Inflammatory macrophage treated with lipopolysaccharide for 1 hour (primary cell): ENCODE data around the gene FLNC.

Source experiments
- DNase-seq, 2 donors: peaks; one replicate each; pipeline ENCODE4 v3.0.0-alpha.2; 2020 to 2022

The FLNC gene

DNA sequence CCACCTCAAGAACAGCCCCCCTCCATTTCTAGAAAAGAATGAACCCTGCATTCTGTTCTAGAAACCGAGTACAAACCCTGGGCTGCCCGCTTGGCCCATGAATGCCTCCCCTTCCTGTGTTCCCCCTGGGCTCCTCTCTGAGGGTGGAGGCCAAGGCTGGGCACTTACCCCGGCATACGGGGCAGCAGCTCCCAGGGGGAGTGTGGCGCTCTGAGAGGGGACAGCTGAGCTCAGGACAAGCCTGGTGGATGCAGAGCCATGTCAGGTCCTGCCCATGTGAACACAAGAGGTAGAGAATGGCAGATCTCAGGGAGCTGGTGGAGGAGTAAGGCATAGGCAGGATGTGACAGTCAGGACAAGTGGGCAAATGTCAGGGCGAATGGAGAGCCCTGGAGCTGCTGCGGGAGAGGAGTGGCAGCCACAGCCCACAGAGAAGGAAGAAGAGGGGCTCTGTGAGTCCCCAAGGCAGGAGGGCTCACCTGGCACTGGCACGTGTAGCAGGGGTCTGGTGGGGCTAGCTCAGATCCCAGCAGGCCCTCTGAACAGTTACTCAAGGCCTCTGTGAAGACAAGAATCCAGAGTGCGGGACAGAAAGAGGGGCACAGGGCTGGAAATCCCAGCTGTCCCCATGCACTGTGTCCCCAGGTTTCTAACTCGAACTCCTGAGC is 51.4 kb downstream of the FLNC start:
- DNase-seq: no peak

DNA sequence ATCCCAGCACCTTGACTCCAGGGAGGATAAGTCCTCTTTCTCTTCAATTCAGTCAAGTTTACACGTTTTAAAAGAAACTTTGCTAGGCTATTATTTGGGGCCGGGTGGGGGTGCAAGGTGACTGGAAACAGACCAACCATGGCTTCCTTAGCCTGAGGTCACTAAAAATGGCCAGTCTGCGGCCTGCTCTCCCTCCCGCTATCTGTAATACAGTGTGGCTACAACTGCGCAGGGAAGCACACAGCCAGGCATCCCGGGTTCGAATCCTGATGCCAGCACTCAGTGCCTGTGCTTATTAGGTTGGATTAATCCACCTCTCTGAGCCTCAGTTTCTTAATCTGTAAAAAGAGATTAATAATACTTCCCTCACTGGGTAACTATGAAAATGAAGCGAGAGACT is 51.9 kb downstream of the FLNC start:
- no peak for DNase-seq

DNA sequence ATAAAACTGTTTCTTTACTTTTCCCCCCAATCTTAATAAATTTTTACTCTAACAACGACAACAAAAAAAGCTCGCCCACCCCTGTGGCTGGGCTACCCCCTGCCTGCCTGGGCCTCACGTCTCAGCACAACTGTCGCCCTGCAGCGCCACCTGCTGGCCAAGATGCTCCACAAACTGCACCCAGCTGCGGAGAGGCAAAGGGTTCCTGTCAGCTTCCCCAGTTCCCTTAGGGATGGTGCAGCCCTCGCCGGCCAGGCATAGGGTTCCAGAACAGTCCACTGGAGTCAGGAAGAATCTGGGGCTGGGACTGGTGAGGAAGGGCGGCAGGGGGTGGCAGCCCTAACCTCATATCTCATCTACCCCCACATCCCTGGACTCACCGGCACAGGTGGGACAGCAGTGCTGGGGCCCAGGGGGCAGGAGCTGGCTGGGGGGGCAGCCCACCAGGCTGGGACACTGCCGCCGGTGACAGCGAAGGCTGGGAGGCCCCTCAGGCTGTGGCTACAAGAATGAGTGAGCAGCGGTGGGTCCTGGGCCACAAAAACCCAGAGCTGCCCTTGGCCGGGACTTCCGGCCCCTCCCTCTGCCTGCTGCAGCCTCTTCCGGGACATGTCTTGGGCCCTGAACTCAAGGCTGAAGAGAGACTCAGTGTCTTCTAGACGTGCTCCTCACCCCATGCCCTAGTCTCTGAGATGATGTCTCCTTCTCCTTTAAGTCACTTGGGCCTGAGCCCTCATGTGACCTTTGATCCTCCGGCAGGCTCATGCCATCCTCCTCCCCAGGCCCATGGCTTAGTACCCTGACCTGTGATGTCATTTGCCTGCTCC is 53.6 kb downstream of the FLNC start:
- peak; percentile 61 to 92 for DNase-seq

DNA sequence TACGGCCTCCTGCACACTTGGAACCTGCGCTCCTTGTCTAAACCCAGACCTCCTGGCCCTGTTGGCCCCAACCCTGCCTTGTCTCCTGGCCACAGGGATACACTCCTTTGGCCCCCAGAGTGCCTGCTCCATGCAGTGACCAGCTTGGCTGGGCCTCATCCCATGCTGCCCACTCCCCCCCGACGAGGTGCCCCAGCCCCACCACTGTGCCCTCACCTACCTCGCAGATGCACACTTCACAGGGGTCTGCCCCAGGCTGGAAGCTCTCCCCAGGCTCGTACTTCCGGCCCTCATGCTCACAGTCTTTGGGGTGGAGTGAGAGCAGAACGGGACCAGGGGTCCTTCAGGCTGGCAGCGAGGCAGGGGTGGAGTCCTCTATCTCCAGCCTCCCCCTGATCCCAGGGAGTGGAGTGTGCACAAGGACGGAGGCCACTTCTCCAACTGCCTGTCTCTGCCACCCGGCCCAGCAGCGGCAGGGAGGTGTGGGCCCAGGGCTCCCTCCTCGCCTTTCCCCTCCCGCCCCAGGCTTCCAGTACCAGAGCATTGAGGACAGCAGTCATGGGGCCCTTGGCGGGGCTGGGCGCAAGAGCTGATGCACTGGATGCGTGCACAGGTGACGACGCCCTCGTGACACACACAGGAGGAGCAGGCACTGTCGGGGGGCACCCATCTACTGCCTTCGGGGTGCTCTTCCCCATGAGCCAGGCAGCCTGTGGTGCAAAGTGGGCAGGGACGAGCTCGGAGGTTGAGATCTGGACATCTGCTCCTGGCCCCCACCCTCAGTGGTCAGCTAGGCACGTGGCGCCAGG is 54.6 kb downstream of the FLNC start:
- no peak for DNase-seq

DNA sequence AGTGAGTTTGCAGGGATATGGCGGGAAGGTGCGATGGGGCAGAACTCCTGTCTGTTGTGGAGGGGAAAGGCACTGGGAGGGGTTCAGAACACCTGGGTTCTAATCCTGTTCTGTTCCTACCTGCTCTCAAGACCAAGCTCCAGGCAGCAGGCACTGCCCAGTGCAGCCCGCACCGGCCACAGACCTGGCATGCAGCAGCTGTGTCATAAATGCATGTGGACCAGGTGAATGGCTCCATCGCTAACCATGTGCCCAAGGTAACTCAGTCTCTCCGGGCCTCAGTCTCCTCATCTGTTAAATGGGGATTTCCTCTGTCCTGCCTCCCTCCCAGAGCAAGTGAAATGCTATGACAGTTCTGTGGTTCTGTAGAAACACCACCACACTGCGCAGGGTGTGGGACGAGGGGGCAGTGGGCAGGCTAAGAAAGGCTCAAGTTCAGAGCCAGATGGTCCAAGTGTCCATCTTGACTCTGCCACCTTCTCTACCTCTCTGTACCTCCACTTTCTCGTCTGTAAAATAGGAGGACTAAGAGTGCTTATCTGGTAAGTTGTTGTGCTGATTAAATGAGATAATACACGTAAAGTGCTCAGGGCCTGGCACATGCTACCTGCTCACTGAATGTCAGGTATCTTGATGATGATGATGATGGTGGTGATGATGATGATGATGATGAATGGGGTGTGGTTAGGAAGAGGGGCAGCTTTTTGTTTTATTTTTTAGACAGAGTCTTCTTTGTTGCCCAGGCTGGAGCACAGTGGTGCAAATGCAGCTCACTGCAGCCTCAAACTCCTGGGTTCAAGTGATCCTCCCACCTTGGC is 55.4 kb downstream of the FLNC start:
- DNase-seq: no peak

DNA sequence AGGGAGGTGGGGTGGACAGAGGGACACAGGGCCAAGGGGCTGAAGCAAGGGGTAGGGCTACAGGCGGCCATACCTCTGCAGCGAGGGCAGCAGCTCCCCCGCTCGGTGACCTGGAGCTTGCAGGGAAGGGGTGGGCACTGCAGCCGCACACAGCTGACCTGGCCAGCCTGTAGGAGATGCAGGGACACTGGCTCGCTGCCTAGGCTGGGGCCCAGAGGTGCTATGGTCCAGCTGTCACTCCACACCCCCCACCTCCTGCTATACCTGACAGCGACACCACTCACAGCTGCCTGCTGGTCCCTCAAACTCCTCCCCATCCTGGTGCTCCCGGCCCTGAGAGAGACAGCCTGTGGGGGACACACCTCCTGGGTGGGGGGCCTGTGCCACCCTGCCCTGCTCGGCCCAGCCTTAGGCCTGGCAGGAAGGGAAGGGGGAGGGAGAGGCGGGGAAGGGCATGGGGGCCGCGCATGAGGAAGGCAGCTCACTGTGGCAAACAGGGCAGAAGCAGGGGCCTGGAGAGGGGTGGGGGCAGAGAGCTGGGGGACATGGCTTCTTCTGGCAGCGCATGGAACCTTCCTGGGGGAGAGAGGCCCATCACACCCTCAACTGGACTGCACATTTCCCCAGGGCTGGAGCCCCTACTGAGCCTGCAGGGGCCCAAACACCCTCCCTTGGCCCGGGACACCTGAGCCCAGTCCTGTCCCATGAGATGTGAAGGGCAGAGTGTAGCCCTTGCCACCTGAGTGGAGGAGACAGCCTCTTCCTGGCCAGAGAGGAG is 56.4 kb downstream of the FLNC start:
- no peak for DNase-seq

DNA sequence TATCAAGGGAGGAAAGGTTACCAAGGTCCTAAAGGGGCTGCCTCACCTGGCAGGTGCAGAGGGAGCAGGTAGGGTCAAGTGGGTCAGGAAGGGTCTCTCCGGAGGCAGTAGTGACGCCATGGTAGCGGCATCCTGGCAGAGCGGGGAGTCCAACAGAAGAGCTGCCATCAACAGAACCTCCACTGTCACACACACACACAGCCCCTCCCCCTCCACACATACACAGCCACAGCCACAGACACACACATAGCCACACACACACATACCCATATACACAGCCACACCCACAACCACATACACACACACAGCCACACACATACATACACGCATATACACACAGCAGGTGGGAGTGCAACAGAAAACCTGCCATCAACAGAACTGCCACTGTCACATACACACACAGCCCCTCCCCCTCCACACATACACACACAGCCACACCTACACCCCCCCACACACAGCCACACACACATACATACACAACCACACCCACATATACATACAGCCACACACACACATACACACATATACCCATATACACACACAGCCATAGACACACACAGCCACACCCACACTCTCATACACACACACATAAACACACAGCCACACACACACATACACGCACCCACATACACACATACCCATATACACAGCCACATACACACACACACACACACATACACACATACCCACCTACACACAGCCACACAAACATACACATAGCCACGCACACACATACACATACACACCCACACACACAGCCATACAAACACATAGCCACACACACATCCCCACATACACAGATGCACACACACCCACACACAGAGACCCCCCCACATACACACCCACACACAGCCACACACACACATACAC is 57.2 kb downstream of the FLNC start:
- DNase-seq: no peak

DNA sequence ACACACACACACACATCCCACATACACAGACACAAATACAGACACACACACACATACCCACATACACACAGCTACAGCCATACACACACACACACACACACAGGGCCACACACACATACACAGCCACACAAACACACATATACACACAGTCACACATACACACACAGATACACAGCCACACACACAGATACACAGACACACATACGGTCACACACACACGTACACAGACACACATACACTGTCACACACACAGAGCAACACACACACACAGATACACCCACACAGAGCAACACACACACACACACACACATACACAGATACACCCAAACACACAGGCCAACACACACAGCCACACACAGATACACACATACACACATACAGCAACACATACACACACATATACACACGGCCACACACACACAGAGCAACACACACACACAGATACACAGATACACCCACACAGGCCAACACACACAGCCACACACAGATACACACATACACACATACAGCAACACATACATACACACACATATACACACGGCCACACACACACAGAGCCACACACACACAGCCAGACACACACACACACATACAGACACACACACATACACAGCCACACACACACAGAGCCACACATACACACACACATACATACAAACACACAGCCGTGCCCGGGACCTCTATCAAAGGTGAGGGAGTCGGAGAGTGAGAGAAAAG is 58.0 kb downstream of the FLNC start:
- no peak for DNase-seq

DNA sequence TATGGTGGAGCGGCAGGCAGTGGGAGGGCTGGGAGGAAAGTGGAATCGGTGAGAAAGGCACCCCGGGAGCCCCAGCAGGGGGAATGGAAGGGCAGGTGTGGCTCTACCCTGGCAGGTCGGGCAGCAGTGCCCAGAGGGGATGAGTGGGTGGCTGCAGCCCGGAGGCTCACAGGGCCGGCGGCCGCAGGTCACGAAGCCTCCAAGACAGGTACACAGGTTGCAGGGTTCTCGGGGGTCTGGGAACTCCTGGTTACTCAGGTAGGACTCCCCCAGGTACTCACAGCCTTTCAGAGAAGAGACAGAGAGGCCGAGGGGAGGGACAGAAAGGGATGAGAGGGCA is 58.5 kb downstream of the FLNC start:
- DNase-seq: no peak

DNA sequence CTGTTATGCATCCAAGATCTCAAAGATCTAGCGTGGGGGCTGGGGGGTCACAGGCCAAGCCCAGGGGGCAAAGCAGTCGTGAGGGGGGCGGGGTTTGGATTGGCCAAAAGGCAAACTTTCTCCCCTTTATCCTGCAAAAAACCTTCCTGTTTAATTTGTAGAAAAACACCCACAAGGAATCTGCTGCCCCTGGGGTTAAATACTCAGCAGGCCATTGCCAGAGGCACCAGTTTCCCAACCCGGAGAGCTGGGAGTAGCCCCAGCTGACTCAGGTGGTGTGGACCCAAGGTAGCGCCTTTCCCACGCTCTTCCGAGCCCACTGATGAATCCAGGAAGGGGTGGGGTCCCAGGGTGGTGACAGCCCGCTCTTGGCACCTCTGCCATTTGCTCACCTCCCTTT is 58.9 kb downstream of the FLNC start:
- DNase-seq: no peak

DNA sequence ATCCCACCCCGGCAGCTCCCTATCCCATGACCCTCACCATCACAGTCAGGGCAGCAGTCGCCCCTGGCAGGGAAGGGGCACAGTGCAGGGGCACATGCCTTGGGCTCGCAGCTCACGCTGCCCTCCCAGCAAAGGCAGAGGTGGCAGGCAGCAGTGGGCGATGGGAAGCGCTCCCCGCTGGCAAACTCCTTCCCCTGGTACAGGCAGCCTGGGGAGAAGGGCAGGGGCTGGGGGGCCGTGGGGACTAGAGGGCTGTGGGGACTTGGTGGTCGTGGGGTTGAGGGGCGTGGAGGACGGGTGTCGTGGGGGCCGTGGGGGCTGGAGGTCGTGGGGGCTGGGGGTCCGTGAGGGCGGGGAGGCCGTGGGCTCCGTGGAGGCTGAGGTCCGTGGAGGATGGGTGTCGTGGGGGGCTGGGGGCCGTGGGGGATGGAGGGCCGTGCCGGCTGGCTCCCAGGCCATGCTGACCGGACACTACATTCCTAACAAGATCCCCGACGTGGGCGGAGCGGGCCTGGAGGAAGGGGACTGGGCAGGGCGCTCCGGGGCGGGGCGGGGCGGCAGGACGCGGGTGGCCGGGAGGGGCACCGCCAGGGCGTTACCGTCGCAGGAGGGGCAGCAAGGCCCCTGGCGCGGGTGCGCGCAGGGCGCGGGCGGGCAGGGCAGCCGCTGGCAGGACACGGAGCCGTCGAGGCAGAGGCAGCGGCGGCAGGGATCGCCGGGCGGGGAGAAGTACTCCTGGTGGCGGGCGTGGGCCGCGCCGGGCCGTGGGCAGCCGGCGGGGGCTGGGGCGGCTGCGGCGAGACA is 60.3 kb downstream of the FLNC start:
- peak in 1 of 2 donors; percentile 16 for DNase-seq

DNA sequence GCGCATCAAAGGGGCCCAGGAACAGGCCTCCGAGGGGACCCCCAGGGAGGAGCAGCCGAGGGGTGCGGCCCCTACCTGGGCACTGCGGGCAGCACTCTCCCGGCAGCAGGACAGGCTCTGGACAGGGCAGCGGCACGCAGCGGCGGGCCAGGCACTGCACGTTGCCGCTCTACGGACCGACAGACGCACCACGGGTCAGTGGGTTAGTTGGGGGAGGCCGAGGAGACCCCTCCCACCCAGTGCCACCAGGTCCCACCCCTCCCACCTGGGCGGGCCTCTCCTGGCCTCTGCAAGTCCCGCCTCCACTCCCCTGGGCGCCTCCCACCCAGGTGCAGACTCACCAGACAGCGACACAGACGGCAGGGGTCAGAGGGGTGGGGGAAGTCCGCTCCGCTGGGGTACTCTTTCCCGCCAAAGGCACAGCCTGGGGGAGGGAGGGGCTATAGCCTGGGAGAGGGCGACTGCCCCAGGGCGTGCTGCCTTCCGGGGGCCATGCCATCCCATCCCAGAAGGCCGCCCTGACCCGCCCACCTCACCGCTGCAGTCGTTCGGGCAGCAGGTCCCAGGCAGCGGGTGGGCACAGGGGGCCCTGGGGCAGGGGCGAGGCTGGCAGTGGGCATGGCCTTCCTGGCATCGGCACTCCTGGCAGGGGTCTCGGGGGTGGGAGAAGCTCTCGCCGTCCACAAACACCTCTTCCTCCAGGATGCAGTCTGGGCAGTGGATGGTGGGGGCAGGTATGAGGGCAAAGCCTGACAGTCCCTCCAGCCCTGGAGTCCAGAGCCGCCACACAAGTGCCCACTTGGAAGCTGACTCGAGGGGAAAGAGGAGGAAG is 61.1 kb downstream of the FLNC start:
- no peak for DNase-seq

DNA sequence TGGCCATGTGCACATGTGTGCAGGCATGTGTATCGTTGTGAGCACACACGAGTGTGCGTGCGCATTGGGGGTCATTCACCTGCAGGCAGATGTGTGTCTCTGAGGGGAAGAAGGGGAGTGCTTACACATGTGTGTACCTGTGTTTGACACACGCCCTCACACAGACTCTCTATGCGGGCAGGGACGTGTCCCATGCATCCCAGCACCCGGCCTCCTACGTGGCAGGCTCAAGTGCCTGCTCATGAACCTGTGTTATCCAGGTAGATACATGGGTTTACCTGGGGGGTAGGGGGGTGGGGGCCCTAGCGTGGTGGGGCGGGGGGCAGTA is 61.7 kb downstream of the FLNC start:
- DNase-seq: no peak

DNA sequence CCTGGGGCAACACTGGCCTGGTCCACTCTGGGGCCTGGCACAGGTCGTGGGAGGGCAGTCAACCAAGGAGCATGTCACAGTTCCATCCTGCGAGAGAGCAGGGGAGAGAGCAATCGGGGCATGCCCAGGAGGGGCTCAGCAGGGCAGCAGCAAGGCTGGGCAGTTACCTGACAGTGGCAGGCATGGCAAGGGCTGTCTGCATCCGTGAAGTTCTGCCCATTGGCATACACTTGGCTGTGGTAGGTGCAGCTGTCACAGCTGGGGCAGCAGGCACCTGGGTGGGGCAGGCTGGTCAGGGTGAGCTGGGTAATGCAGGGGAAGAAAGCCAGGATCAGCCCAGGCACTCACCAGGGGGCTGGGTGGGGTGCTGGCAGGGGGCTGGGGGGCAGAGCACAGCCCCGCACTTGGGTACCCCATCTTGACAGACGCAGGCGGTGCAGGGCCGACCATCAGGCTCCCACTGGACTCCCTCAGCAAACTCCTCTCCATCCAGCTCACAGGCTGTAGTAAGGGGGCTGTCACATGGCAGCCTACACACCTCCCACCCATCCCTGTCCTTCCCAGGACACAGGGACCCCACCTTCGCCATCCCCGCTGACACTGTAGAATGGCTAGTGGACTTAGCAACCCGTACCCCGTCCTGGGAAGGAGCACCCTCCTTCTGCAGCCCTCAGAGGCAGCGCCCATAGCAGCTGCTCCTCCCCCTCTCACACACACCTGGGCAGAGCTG is 62.5 kb downstream of the FLNC start:
- DNase-seq: no peak

DNA sequence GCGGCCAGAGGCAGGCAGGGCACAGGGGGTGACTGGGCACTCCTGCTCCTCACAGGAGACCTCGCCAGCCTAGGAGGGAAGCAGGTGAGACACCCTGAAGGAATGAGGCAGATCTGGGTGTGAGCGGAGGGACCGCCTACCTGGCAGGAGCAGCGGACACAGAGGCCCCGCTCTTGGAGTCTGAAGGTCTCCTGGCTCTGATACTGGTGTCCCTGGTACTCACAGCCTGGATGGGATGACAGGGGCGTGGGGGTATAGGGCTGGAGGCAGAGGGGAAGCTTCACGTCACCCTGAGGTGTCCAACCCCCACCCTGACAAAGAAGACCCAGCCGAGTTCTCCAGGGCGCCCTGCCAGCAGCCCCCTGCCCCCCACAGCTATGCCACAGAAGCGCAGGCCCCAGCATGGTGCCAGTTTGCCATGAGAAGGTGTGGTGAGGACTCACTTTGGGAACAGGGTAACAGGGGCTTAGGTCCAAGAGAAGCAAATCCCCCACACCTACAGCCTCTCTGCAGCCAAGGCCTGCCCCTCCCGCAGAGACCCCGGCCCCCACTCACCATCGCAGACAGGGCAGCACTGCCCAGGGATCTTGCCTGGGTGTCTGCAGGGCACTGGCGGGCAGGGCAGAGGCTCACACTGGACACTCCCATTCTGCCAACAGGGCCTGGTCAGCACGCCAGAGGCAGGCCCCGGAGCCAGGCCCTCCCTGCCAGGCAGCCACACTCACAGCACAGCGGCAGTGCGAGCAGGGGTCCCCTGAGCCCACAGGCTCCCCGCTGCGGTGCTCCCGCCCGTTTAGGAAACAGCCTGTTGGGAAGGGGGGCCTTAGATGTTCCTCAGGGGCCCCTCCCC is 63.3 kb downstream of the FLNC start:
- DNase-seq: no peak

DNA sequence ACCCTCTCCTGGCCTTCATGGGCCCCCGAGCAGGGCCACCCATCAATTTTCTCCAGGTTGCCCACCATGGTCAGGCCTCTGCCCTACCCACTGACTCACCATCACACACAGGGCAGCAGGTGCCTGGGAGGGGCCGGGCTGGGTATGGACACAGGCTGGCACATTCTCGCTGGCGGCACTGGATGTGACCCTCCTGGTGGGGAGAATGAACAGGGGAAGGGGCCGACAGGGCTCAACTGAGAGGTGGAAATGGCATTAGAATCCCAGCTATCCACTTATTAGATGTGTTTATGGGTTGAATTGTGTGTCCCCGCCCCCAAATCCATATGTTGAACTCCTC is 63.9 kb downstream of the FLNC start:
- no peak for DNase-seq

DNA sequence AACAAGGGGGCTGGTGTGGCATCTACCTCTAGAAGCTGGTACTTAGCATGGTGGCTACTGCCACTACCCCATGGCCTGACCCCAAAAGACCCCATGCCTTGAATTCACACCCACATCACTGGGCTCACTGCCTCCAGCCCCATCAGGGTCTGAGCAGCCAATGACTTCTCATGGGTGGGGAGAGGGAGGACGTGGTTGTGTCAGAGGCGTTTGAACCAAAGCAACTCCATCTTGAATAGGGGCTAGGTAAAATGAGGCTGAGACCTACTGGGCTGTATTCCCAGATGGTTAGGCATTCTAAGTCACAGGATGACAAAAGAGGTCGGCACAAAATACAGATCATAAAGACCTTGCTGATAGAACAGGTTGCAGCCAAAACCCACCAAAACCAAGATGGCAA is 65.1 kb downstream of the FLNC start:
- no peak for DNase-seq
